Lower leg skin (tissue), 4 donors: Measurements from ENCODE around the gene ADAMTS17. TPM values are rescaled to one million over a fixed set of nuclear protein-coding genes. Genes with fewer than 3 reads are reported as not detected.

Experiments
- DNase-seq, 2 donors: peaks; one replicate each; pipeline ENCODE4 v3.0.0-alpha.2; 2019; ENCODE audit warnings: low spot score in 2 of 2
- H3K4me3 ChIP-seq: fragments of 200-600 bp; sonication (generic); 2 replicates; pipeline ENCODE4 v1.5.1; 2017; ENCODE audit warnings: mild to moderate bottlenecking, low read depth; ENCODE audit not compliant: poor library complexity, severe bottlenecking
- CTCF ChIP-seq, 3 donors: fragments of 450-650 bp; IDR thresholded peaks; one replicate each; pipeline ENCODE4 v1.5.1; 2016; ENCODE audit warnings: antibody characterized with exemption in 3 of 3, mild to moderate bottlenecking in 3 of 3, moderate library complexity in 2 of 3
- POLR2A ChIP-seq, 2 donors: fragments of 450-650 bp; IDR thresholded peaks; one replicate each; pipeline ENCODE4 v1.6.1; 2016 to 2017; ENCODE audit warnings: antibody characterized with exemption in 2 of 2, mild to moderate bottlenecking in 1 of 2, moderate library complexity in 1 of 2
- WGBS, 2 donors: methylation state at CpG; one replicate each; pipeline ENCODE4 v1.1.5; 2018; 5-methylcytosine and 5-hydroxymethylcytosine counted together
- intact Hi-C: fragments of 100-400 bp; cut with DNase I; formaldehyde crosslinking; loops from one replicate; pipeline ENCODE4 v1.15.0; 2023; ENCODE audit warnings: low total_unique reads
- total RNA-seq, 4 donors: library from RNA; depleted of rRNA; stranded (reverse); fragments of >200 nt; gene quantifications; one replicate each; pipeline ENCODE4 v1.1.0, GENCODE V29; 2016

ADAMTS17 gene
- total RNA-seq, 4 donors from 2014 or later, result 3.5 to 7.8 (median 3.9) TPM

GRCh38 chr15:99979371-99979770 is 362.4 kb downstream of the ADAMTS17 start:
- WGBS, 2 donors, result 94 to 96% methylated on average over 15 of the region's 15 CpGs

GRCh38 chr15:99978426-99978825 is 363.3 kb downstream of the ADAMTS17 start:
- intact Hi-C loops, result no loop called here
- no peak overlapping the region for H3K4me3 ChIP-seq
- 87 to 89% methylated on average over 9 to 10 of the region's 10 CpGs for whole genome bisulfite sequencing, 2 donors
- DNase-seq, result no peak
- no peak for TF ChIP-seq POLR2A (IDR thresholded peaks at IDR 0.05)

More at GRCh38 chr15:99979371-99979770, 362.4 kb downstream of the ADAMTS17 start:
- intact Hi-C loops, result no loop called here
- H3K4me3 ChIP-seq, result no peak overlapping the region
- no peak for DNase-seq
- TF ChIP-seq POLR2A (IDR thresholded peaks at IDR 0.05), result no peak
- TF ChIP-seq CTCF (IDR thresholded peaks at IDR 0.05), result no peak

- no peak for DNase-seq
- intact Hi-C loops, result no loop called here
- no peak overlapping the region for H3K4me3 ChIP-seq
- TF ChIP-seq POLR2A (IDR thresholded peaks at IDR 0.05) (no peak), CTCF (IDR thresholded peaks at IDR 0.05) (no peak)
- 78 to 89% methylated on average over 10 of the region's 10 CpGs for WGBS, 2 donors
Measured at GRCh38 chr15:99977929-99978328, 363.8 kb downstream of the ADAMTS17 start.

- DNase-seq, result no peak
Measured at GRCh38 chr15:99976811-99977271, 364.9 kb downstream of the ADAMTS17 start.

GRCh38 chr15:99976000-99976399 is 365.8 kb downstream of the ADAMTS17 start:
- intact Hi-C loops, result no loop called here
- H3K4me3 ChIP-seq, result no peak overlapping the region
- TF ChIP-seq CTCF (IDR thresholded peaks at IDR 0.05) (no peak), POLR2A (IDR thresholded peaks at IDR 0.05) (no peak)
- WGBS, 2 donors, result 85 to 86% methylated on average over 16 of the region's 16 CpGs
- no peak for DNase-seq

More at GRCh38 chr15:99976811-99977271, 364.9 kb downstream of the ADAMTS17 start:
- 63 to 78% methylated on average over 9 of the region's 9 CpGs for WGBS, 2 donors
- H3K4me3 ChIP-seq, result no peak overlapping the region
- TF ChIP-seq POLR2A (IDR thresholded peaks at IDR 0.05), result no peak
- no peak for TF ChIP-seq CTCF (IDR thresholded peaks at IDR 0.05)
- intact Hi-C loops, result no loop called here

GRCh38 chr15:99974246-99974645 is 367.5 kb downstream of the ADAMTS17 start:
- H3K4me3 ChIP-seq, result no peak overlapping the region
- intact Hi-C loops, result no loop called here
- DNase-seq, result no peak
- TF ChIP-seq POLR2A (IDR thresholded peaks at IDR 0.05), result no peak
- TF ChIP-seq CTCF (IDR thresholded peaks at IDR 0.05), result no peak
- WGBS, 2 donors, result 94 to 95% methylated on average over 17 of the region's 17 CpGs
